Panc1 (cell line): ENCODE measurements around the gene FRYL. TPM values are rescaled to one million over a fixed set of nuclear protein-coding genes. Genes with fewer than 3 reads are reported as not detected.
A peak's percentile ranks its signal among the peaks of the same experiment; 100 is the strongest.

Experiments used
- ATAC-seq: fragments of 200-7000 bp; cut with Tn5 transposase; 2 replicates; pipeline ENCODE4 v1.9.1; 2020; ENCODE audit warnings: mild to moderate bottlenecking, moderate library complexity
- BruUV-seq: library from RNA; stranded (reverse); fragments of 400-500 nt; replicated peaks from 2 replicates; lab custom pipeline; 2021; lab: Mats Ljungman, UMichigan
- CTCF ChIA-PET: fragments of 300-600 bp; sonication (Branson Sonifier 250); formaldehyde crosslinking; loops from one replicate; lab custom pipeline; 2022; ENCODE audit warnings: antibody characterized with exemption; lab: Charles Lee
- POLR2A ChIA-PET: fragments of 300-600 bp; sonication (Branson Sonifier 250); formaldehyde crosslinking; loops from one replicate; lab custom pipeline; 2022; ENCODE audit warnings: antibody characterized with exemption; lab: Charles Lee
- DNase-seq: peaks from one replicate; pipeline ENCODE4 v3.0.0-alpha.2; 2010; ENCODE audit warnings: low read depth, low spot score
- H3K27ac ChIP-seq: 2 replicates; pipeline ENCODE4 v1.5.1; 2011; ENCODE audit warnings: mild to moderate bottlenecking, low read length, inconsistent platforms
- H3K27me3 ChIP-seq: fragments of 200-500 bp; sonication (Bioruptor generic); 2 replicates; pipeline ENCODE4 v1.6.0; 2014; ENCODE audit warnings: low read length, inconsistent platforms; ENCODE audit not compliant: control insufficient read depth, insufficient read depth
- H3K36me3 ChIP-seq: fragments of 200-500 bp; sonication (Bioruptor generic); 2 replicates; pipeline ENCODE4 v1.5.1; 2014; ENCODE audit warnings: inconsistent platforms, mild to moderate bottlenecking, low read length, moderate library complexity; ENCODE audit not compliant: control insufficient read depth, insufficient read depth
- H3K4me1 ChIP-seq: 2 replicates; pipeline ENCODE4 v1.5.1; 2011; ENCODE audit warnings: inconsistent platforms, mild to moderate bottlenecking, low read length, moderate library complexity; ENCODE audit not compliant: control insufficient read depth, insufficient read depth
- H3K4me3 ChIP-seq, 2 experiments: 2 replicates each; pipeline ENCODE4 v1.5.1; 2011 to 2012; ENCODE audit warnings: low read depth in 2 of 2, low read length in 2 of 2, mild to moderate bottlenecking in 2 of 2, inconsistent platforms in 1 of 2, moderate library complexity in 1 of 2
- H3K9me3 ChIP-seq: fragments of 200-500 bp; sonication (Bioruptor generic); 2 replicates; pipeline ENCODE4 v1.5.1; 2014; ENCODE audit warnings: low read depth, mild to moderate bottlenecking, inconsistent platforms, low read length, moderate library complexity; ENCODE audit not compliant: control insufficient read depth, insufficient read depth
- CTCF ChIP-seq: fragments of 450-650 bp; IDR thresholded peaks from 2 replicates; pipeline ENCODE4 v1.5.1; 2017; ENCODE audit warnings: mild to moderate bottlenecking
- POLR2AphosphoS5 ChIP-seq: IDR thresholded peaks from 2 replicates; pipeline ENCODE4 v1.6.1; 2012; ENCODE audit warnings: mild to moderate bottlenecking, low read depth, low read length, moderate library complexity
- REST ChIP-seq, 2 experiments: IDR thresholded peaks; 2 replicates each; pipeline ENCODE4 v1.6.1; 2011 to 2012; ENCODE audit warnings: low read depth in 2 of 2, control low read depth in 1 of 2, low read length in 1 of 2, mild to moderate bottlenecking in 1 of 2, moderate library complexity in 1 of 2; ENCODE audit not compliant: insufficient read depth in 1 of 2
- SIN3A ChIP-seq: IDR thresholded peaks from 2 replicates; pipeline ENCODE4 v1.6.1; 2012; ENCODE audit warnings: low read depth, mild to moderate bottlenecking, low read length, moderate library complexity, borderline replicate concordance; ENCODE audit not compliant: insufficient read depth
- TCF7L2 ChIP-seq: IDR thresholded peaks from 2 replicates; pipeline ENCODE4 v1.6.1; 2011; ENCODE audit warnings: mild to moderate bottlenecking, low read depth, low read length, inconsistent platforms
- in situ Hi-C: cut with HindIII; loops from 2 replicates; pipeline ENCODE4 v1.10.0; 2016; ENCODE audit warnings: low sequenced_read_pairs, low pct_unique_long_range_greater_than_20kb
- intact Hi-C: fragments of 100-400 bp; cut with micrococcal nuclease; formaldehyde crosslinking; loops from one replicate; pipeline ENCODE4 v1.10.0; 2022; ENCODE audit not compliant: unreplicated experiment
- total RNA-seq: library from RNA; stranded (reverse); gene quantifications from one replicate; pipeline ENCODE4 v1.2.1, GENCODE V29; 2021; ENCODE audit not compliant: unreplicated experiment

Gene FRYL
- total RNA-seq, 1 experiment from 2014 or later = 47.5 TPM

GRCh38 chr4:48774760-48775710 lies 5.0 kb downstream of the FRYL start:
- peaks cover 33% of the 10 kb centered on the region for H3K4me1 ChIP-seq
- in situ Hi-C loops (no loop called here), intact Hi-C loops (no loop called here)
- POLR2A ChIA-PET = no interaction called here
- H3K4me3 ChIP-seq = no peak overlapping the region
- BruUV-seq = no TSS peak
- no peaks in the 10 kb centered on the region for H3K27me3 ChIP-seq
- H3K9me3 ChIP-seq = no peaks in the 10 kb centered on the region
- no peak for TF ChIP-seq CTCF
- TF ChIP-seq TCF7L2 = no peak
- TF ChIP-seq REST (IDR thresholded peaks at IDR 0.05; ENCODE audit: insufficient read depth in 1 of 2, low read depth in 2 of 2, low read length in 1 of 2) = no peak
- TF ChIP-seq SIN3A = no peak
- TF ChIP-seq POLR2AphosphoS5 = no peak
- 0 out of 2 replicates have a peak overlapping the region, but pooled peaks have one; percentile 34 for H3K27ac ChIP-seq
- DNase-seq = no peak
- no peak for ATAC-seq
- CTCF ChIA-PET = interaction anchor here (0.6 kb wide), 1 partner anchor 13 kb away, joined by 3 read pairs; no protein-coding TSS in a partner anchor
- peaks cover 3% of the 10 kb centered on the region; the same call in 1 of the 2 replicates for H3K36me3 ChIP-seq

- Histone ChIP-seq H3K27me3 (no peaks in the 10 kb centered on the region), H3K27ac (no peak overlapping the region), H3K36me3 (no peaks in the 10 kb centered on the region), H3K4me1 (peaks cover 32% of the 10 kb centered on the region), H3K9me3 (no peaks in the 10 kb centered on the region), H3K4me3 (no peak overlapping the region)
- no TSS peak for BruUV-seq
- in situ Hi-C loops (no loop called here), intact Hi-C loops (no loop called here)
- CTCF ChIA-PET = no interaction called here
- TF ChIP-seq REST (IDR thresholded peaks at IDR 0.05; ENCODE audit: insufficient read depth in 1 of 2, low read depth in 2 of 2, low read length in 1 of 2) = no peak
- TF ChIP-seq TCF7L2 = no peak
- TF ChIP-seq SIN3A = no peak
- TF ChIP-seq POLR2AphosphoS5 = no peak
- no peak for TF ChIP-seq CTCF
- DNase-seq = no peak
- POLR2A ChIA-PET = no interaction called here
- no peak for ATAC-seq
Observed at GRCh38 chr4:48772556-48772955, 7.5 kb downstream of the FRYL start.
